GM12878 (cell line): ENCODE data around the gene ESR1. TPM values are rescaled to one million over a fixed set of nuclear protein-coding genes. Genes with fewer than 3 reads are reported as not detected.

ENCODE experiments used
- ATAC-seq: fragments of 200-7000 bp; cut with Tn5 transposase; 3 replicates; pipeline ENCODE4 v1.9.1; 2020; ENCODE audit warnings: mild to moderate bottlenecking, moderate library complexity
- BruUV-seq: library from RNA; stranded (reverse); fragments of 400-500 nt; replicated peaks from 2 replicates; lab custom pipeline; 2021; lab: Mats Ljungman, UMichigan
- CTCF ChIA-PET: fragments of 300-600 bp; sonication (Branson Sonifier 250); formaldehyde crosslinking; extraction: SDS; loops from one replicate; lab custom pipeline; 2021; ENCODE audit warnings: inconsistent platforms; lab: Yijun Ruan, JAX
- POLR2A ChIA-PET: fragments of 350-600 bp; formaldehyde crosslinking; extraction: SDS; loops from one replicate; lab custom pipeline; 2021; ENCODE audit warnings: inconsistent platforms; lab: Charles Lee
- RAD21 ChIA-PET: fragments of 300-600 bp; sonication (Branson Sonifier 250); formaldehyde crosslinking; loops from one replicate; lab custom pipeline; 2023; ENCODE audit warnings: antibody characterized with exemption; ENCODE audit not compliant: unreplicated experiment; lab: Charles Lee
- SMC1A ChIA-PET: fragments of 300-600 bp; sonication (Branson Sonifier 250); formaldehyde crosslinking; loops from one replicate; lab custom pipeline; 2023; ENCODE audit not compliant: unreplicated experiment, uncharacterized antibody; lab: Charles Lee
- DNase-seq: peaks from one replicate; pipeline ENCODE4 v3.0.0-alpha.2; 2011; ENCODE audit warnings: low read depth, low spot score
- FAIRE-seq: peaks from 3 replicates; lab custom pipeline; 2011; peaks lifted over from hg19 to GRCh38; lab: Jason Lieb, UNC
- H2AFZ ChIP-seq: 2 replicates; pipeline ENCODE4 v1.6.0; 2011; ENCODE audit warnings: low read depth, low read length, control low read depth; ENCODE audit not compliant: control insufficient read depth
- H3K27ac ChIP-seq: 2 replicates; pipeline ENCODE4 v1.5.1; 2011; ENCODE audit warnings: control low read depth; ENCODE audit not compliant: control insufficient read depth, insufficient read depth
- H3K27me3 ChIP-seq, 2 experiments: replicated peaks in 1 of 2; 2 replicates each; pipeline versions ENCODE4 v1.6.0 to v1.6.1; 2011; ENCODE audit warnings: low read length in 1 of 2; ENCODE audit not compliant: control insufficient read depth in 2 of 2, insufficient read depth in 2 of 2
- H3K36me3 ChIP-seq, 2 experiments: 2 replicates each; pipeline ENCODE4 v1.5.1; 2011; ENCODE audit warnings: low read length in 1 of 2; ENCODE audit not compliant: control insufficient read depth in 2 of 2, insufficient read depth in 2 of 2
- H3K4me1 ChIP-seq: 2 replicates; pipeline ENCODE4 v1.6.1; 2011; ENCODE audit warnings: mild to moderate bottlenecking, low read length, moderate library complexity, mixed read lengths; ENCODE audit not compliant: control insufficient read depth, insufficient read depth
- H3K4me2 ChIP-seq: 2 replicates; pipeline ENCODE4 v1.6.0; 2011; ENCODE audit warnings: control low read depth; ENCODE audit not compliant: control insufficient read depth, insufficient read depth
- H3K4me3 ChIP-seq: fragments of 200-600 bp; sonication (generic); 2 replicates; pipeline ENCODE4 v1.5.1; 2016
- H3K79me2 ChIP-seq: 2 replicates; pipeline ENCODE4 v1.6.0; 2011; ENCODE audit warnings: low read length; ENCODE audit not compliant: control insufficient read depth, insufficient read depth
- H3K9ac ChIP-seq: 2 replicates; pipeline ENCODE4 v1.8.0; 2011; ENCODE audit warnings: low read length, control low read depth, mixed read lengths; ENCODE audit not compliant: control insufficient read depth, insufficient read depth
- H3K9me3 ChIP-seq: replicated peaks from 3 replicates; pipeline ENCODE4 v1.5.1; 2011; ENCODE audit warnings: mild to moderate bottlenecking, low read length; ENCODE audit not compliant: control insufficient read depth, insufficient read depth
- H4K20me1 ChIP-seq: 2 replicates; pipeline ENCODE4 v1.6.0; 2011; ENCODE audit not compliant: control insufficient read depth, insufficient read depth
- BCL11A ChIP-seq: IDR thresholded peaks from 2 replicates; pipeline ENCODE4 v1.6.1; 2011; ENCODE audit warnings: low read depth, low read length
- CHD1 ChIP-seq: IDR thresholded peaks from 2 replicates; pipeline ENCODE4 v1.6.1; 2012; ENCODE audit warnings: low read depth, low read length, improper control_type of control experiment
- IKZF2 ChIP-seq, 2 experiments: fragments of 450-650 bp; IDR thresholded peaks; 2 replicates each; pipeline ENCODE4 v1.6.1; 2017; ENCODE audit warnings: mild to moderate bottlenecking in 2 of 2, moderate library complexity in 2 of 2
- RAD21 ChIP-seq: IDR thresholded peaks from 2 replicates; pipeline ENCODE4 v1.6.1; 2011; ENCODE audit warnings: mild to moderate bottlenecking, low read depth, low read length, moderate library complexity; ENCODE audit not compliant: insufficient read depth
- STAT1 ChIP-seq: fragments of 450-650 bp; conservative IDR thresholded peaks from 2 replicates; pipeline ENCODE4 v1.6.1; 2014; ENCODE audit warnings: antibody characterized with exemption, mild to moderate bottlenecking
- SUZ12 ChIP-seq: fragments of 200-600 bp; sonication (generic); IDR thresholded peaks from one replicate; pipeline ENCODE4 v1.6.1; 2018; ENCODE audit warnings: antibody characterized with exemption, mild to moderate bottlenecking; ENCODE audit not compliant: unreplicated experiment
- WGBS: methylation state at CpG from one replicate; pipeline ENCODE4 v1.1.6; 2016; ENCODE audit warnings: low lambda C conversion rate; ENCODE audit not compliant: insufficient replicate concordance, insufficient coverage; ENCODE audit errors: missing lambda C conversion rate; 5-methylcytosine and 5-hydroxymethylcytosine counted together
- in situ Hi-C: fragments of 300-500 bp; cut with MboI; formaldehyde crosslinking; loops from 9 replicates; pipeline ENCODE4 v1.14.3; 2018; ENCODE audit warnings: mixed read lengths
- intact Hi-C: fragments of 100-400 bp; cut with micrococcal nuclease; formaldehyde crosslinking; loops from one replicate; pipeline ENCODE4 v1.14.2; 2022; ENCODE audit not compliant: unreplicated experiment
- polyA plus RNA-seq, 11 experiments: library from polyadenylated mRNA; depleted of rRNA in 4 of 11; unstranded in 6 of 11; stranded (reverse) in 5 of 11; fragments of >200 nt; fragmentation: Nextera tagmentation in 4 of 11; fragmentation: Illumina TruSeq in 1 of 11; extraction: Ambion mirVana in 4 of 11; extraction: Trizol in 1 of 11; gene quantifications; 1 replicate in 1 of 11; 2 replicates in 10 of 11; pipeline versions ENCODE4 v1.2.1 to v1.2.3, GENCODE V29; 2011 to 2016; ENCODE audit warnings: inconsistent platforms in 2 of 11, missing spikeins in 2 of 11, low read depth in 1 of 11
- total RNA-seq, 4 experiments: library from RNA; depleted of rRNA in 3 of 4; stranded (reverse); fragments of >200 nt in 3 of 4; fragmentation: Illumina TruSeq in 1 of 4; extraction: Trizol in 1 of 4; gene quantifications; 2 replicates each; pipeline versions ENCODE4 v1.2.1 to v1.2.3, GENCODE V29; 2013 to 2021
- TF ChIP-seq, protein P1 (sequence below): IDR thresholded peaks from 2 replicates; pipeline ENCODE4 v1.6.1; 2011; ENCODE audit warnings: mild to moderate bottlenecking, low read depth, low read length, moderate library complexity; ENCODE audit not compliant: insufficient replicate concordance
- TF ChIP-seq, protein P2 (sequence below): IDR thresholded peaks from 2 replicates; pipeline ENCODE4 v1.6.1; 2011; ENCODE audit warnings: borderline replicate concordance, low read depth, mild to moderate bottlenecking, moderate library complexity, mixed read lengths, low read length; ENCODE audit not compliant: insufficient read depth; ENCODE audit errors: extremely low read length

The ESR1 gene
- total and polyA plus RNA-seq, 10 of the 15 experiments (the other 5 are each of a cell fraction or from before 2014, with no cell fraction given): 0.03 to 0.51 (median 0.21) TPM; not detected in 4

DNA sequence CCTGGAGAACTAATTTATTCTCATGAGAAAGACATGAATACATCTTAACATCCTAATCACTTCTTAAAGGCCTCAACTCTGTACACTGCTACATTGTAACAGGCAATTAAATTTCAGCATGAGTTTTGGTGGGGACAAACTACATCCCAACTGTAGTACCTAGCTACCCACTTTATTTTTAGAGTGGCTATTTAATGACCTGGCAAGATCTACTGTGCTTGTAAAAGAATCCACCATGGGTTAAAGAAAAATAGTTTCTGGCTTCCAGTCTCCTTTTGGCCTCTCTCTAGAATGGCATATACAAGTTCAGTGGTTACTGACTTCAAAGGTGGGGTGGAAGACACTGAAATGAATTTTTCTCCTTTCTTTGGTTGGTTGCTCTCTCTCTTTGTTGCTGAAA is 193.9 kb downstream of the ESR1 start (continued):
- TF ChIP-seq CHD1: no peak
- no peak for TF ChIP-seq BCL11A
- TF ChIP-seq, protein P1, sequence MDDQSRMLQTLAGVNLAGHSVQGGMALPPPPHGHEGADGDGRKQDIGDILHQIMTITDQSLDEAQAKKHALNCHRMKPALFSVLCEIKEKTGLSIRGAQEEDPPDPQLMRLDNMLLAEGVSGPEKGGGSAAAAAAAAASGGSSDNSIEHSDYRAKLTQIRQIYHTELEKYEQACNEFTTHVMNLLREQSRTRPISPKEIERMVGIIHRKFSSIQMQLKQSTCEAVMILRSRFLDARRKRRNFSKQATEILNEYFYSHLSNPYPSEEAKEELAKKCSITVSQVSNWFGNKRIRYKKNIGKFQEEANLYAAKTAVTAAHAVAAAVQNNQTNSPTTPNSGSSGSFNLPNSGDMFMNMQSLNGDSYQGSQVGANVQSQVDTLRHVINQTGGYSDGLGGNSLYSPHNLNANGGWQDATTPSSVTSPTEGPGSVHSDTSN: no peak
- TF ChIP-seq SUZ12: no peak
- TF ChIP-seq, protein P2, sequence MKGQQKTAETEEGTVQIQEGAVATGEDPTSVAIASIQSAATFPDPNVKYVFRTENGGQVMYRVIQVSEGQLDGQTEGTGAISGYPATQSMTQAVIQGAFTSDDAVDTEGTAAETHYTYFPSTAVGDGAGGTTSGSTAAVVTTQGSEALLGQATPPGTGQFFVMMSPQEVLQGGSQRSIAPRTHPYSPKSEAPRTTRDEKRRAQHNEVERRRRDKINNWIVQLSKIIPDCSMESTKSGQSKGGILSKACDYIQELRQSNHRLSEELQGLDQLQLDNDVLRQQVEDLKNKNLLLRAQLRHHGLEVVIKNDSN: no peak
- no peak for TF ChIP-seq IKZF2 (IDR thresholded peaks at IDR 0.05)
- TF ChIP-seq, all 136 proteins: peak for 0

DNA sequence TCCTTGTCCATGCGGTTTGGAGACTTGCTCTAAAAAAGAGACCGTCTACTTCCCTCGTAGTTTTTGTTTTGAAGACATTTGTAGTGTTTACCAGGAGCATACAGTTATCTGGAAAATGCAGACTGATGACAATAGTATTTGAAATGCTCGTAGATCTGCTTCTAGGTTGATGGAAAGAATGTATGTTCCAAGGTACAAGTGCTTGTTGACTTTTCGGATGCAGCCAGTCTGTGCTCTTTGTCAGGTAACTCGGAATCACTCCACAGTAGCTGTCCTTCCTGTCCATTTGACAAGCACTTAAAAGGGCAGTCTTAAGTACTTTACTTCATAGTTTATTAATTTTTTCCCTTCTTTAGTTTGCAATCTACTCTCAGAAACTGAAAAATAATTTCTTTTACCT is 194.8 kb downstream of the ESR1 start:
- H3K4me1 ChIP-seq: no peaks in the 10 kb centered on the region
- no peaks in the 10 kb centered on the region for H3K9me3 ChIP-seq
- intact Hi-C loops: no loop called here
- H3K9ac ChIP-seq: no peak overlapping the region
- no peak overlapping the region for H3K27ac ChIP-seq
- ChIA-PET RAD21 (interaction anchor here (1.4 kb wide), 1 partner anchor 311 kb away, joined by 4 read pairs; no protein-coding TSS in a partner anchor), SMC1A (no interaction called here), CTCF (no interaction called here), POLR2A (no interaction called here)
- in situ Hi-C loops: no loop called here
- H3K4me2 ChIP-seq: no peak overlapping the region
- BruUV-seq: no TSS peak
- H2AFZ ChIP-seq: no peak overlapping the region
- H3K79me2 ChIP-seq: no peaks in the 10 kb centered on the region
- no peak for ATAC-seq
- no peaks in the 10 kb centered on the region for H4K20me1 ChIP-seq
- DNase-seq: no peak
- WGBS: 42% methylated on average over 6 of the region's 6 CpGs
- no peak for FAIRE-seq
- H3K36me3 ChIP-seq: no peaks in the 10 kb centered on the region
- TF ChIP-seq STAT1 (no peak), RAD21 (no peak)
- no peak overlapping the region for H3K4me3 ChIP-seq
- H3K27me3 ChIP-seq: no peaks in the 10 kb centered on the region; a peak in 1 of 4 replicates
